ENCODE measurements around the gene SASH1. TPM values are rescaled to one million over a fixed set of nuclear protein-coding genes. Genes with fewer than 3 reads are reported as not detected.

The SASH1 gene
- total and polyA plus RNA-seq, 5 donors from 2014 or later = 0.06 TPM; not detected in 4

- peaks cover 12% of the 10 kb centered on the region for H3K27me3 Mint-ChIP-seq
- H3K4me1 Mint-ChIP-seq = peaks cover 0 to 3% (median 0%) of the 10 kb centered on the region in 4 donors
- Histone ChIP-seq H3K27ac (ENCODE audit: insufficient read depth, low read length, poor library complexity, severe bottlenecking) (no peak overlapping the region), H3K4me3 (ENCODE audit: low read depth, low read length) (no peak overlapping the region), H3K4me1 (ENCODE audit: control insufficient read depth, insufficient read depth, low read length, poor library complexity, severe bottlenecking) (no peaks in the 10 kb centered on the region), H3K9me3 (ENCODE audit: control insufficient read depth in 2 of 2, low read length in 2 of 2) (no peaks in the 10 kb centered on the region), H3K36me3 (ENCODE audit: control insufficient read depth, insufficient read depth, low read length) (no peaks in the 10 kb centered on the region), H3K27me3 (ENCODE audit: control insufficient read depth, insufficient read depth, low read length) (no peaks in the 10 kb centered on the region)
- DNase-seq = no peak
- no peaks in the 10 kb centered on the region for H3K36me3 Mint-ChIP-seq
- peaks cover 0 to 2% (median 0%) of the 10 kb centered on the region in 7 donors for H3K9me3 Mint-ChIP-seq
- no peak overlapping the region for H3K4me3 Mint-ChIP-seq
- H3K27ac Mint-ChIP-seq = no peak overlapping the region
- no peak for ATAC-seq (ENCODE audit: low read depth in 2 of 2)
Measured at GRCh38 chr6:148332088-148332487, 10.6 kb upstream of the SASH1 start.

GRCh38 chr6:148336901-148337300 lies 5.7 kb upstream of the SASH1 start:
- no peak for ATAC-seq (ENCODE audit: low read depth in 2 of 2)
- no peaks in the 10 kb centered on the region for H3K36me3 ChIP-seq (ENCODE audit: control insufficient read depth, insufficient read depth, low read length)
- no peak for DNase-seq
- no peaks in the 10 kb centered on the region for H3K4me1 Mint-ChIP-seq
- no peak overlapping the region for H3K4me3 ChIP-seq (ENCODE audit: low read depth, low read length)
- no peaks in the 10 kb centered on the region for H3K4me1 ChIP-seq (ENCODE audit: control insufficient read depth, insufficient read depth, low read length, poor library complexity, severe bottlenecking)
- no peak overlapping the region for H3K27ac Mint-ChIP-seq
- H3K9me3 ChIP-seq (ENCODE audit: control insufficient read depth in 2 of 2, low read length in 2 of 2) = no peaks in the 10 kb centered on the region
- peaks cover 15% of the 10 kb centered on the region for H3K27me3 Mint-ChIP-seq
- H3K36me3 Mint-ChIP-seq = no peaks in the 10 kb centered on the region
- peaks cover 3% of the 10 kb centered on the region for H3K27me3 ChIP-seq (ENCODE audit: control insufficient read depth, insufficient read depth, low read length)
- peaks cover 0 to 3% (median 0%) of the 10 kb centered on the region in 7 donors for H3K9me3 Mint-ChIP-seq
- H3K4me3 Mint-ChIP-seq = no peak overlapping the region
- H3K27ac ChIP-seq (ENCODE audit: insufficient read depth, low read length, poor library complexity, severe bottlenecking) = no peak overlapping the region

GRCh38 chr6:148339766-148340165 lies 2.9 kb upstream of the SASH1 start:
- H3K4me1 ChIP-seq (ENCODE audit: control insufficient read depth, insufficient read depth, low read length, poor library complexity, severe bottlenecking) = peaks cover 8% of the 10 kb centered on the region
- H3K27me3 ChIP-seq (ENCODE audit: control insufficient read depth, insufficient read depth, low read length) = peaks cover 18% of the 10 kb centered on the region
- Mint-ChIP-seq H3K4me3 (no peak overlapping the region), H3K27ac (no peak overlapping the region), H3K27me3 (peaks cover 35% of the 10 kb centered on the region), H3K4me1 (peaks cover 0 to 6% (median 0%) of the 10 kb centered on the region in 4 donors), H3K9me3 (peaks cover 0 to 3% (median 0%) of the 10 kb centered on the region in 7 donors), H3K36me3 (no peaks in the 10 kb centered on the region)
- no peak for DNase-seq
- no peaks in the 10 kb centered on the region for H3K36me3 ChIP-seq (ENCODE audit: control insufficient read depth, insufficient read depth, low read length)
- no peak overlapping the region for H3K4me3 ChIP-seq (ENCODE audit: low read depth, low read length)
- no peak for ATAC-seq (ENCODE audit: low read depth in 2 of 2)
- no peak overlapping the region for H3K27ac ChIP-seq (ENCODE audit: insufficient read depth, low read length, poor library complexity, severe bottlenecking)
- H3K9me3 ChIP-seq (ENCODE audit: control insufficient read depth in 2 of 2, low read length in 2 of 2) = no peaks in the 10 kb centered on the region

- Histone ChIP-seq H3K27ac (ENCODE audit: insufficient read depth, low read length, poor library complexity, severe bottlenecking) (no peak overlapping the region), H3K27me3 (ENCODE audit: control insufficient read depth, insufficient read depth, low read length) (peaks cover 21% of the 10 kb centered on the region), H3K4me1 (ENCODE audit: control insufficient read depth, insufficient read depth, low read length, poor library complexity, severe bottlenecking) (peaks cover 8% of the 10 kb centered on the region), H3K4me3 (ENCODE audit: low read depth, low read length) (no peak overlapping the region), H3K36me3 (ENCODE audit: control insufficient read depth, insufficient read depth, low read length) (no peaks in the 10 kb centered on the region), H3K9me3 (ENCODE audit: control insufficient read depth in 2 of 2, low read length in 2 of 2) (no peaks in the 10 kb centered on the region)
- ATAC-seq (ENCODE audit: low read depth in 2 of 2) (no peak), DNase-seq (no peak)
- Mint-ChIP-seq H3K27ac (no peak overlapping the region), H3K4me3 (no peak overlapping the region), H3K9me3 (peaks cover 0 to 3% (median 0%) of the 10 kb centered on the region in 7 donors), H3K4me1 (peaks cover 0 to 6% (median 0%) of the 10 kb centered on the region in 4 donors), H3K27me3 (peaks cover 40% of the 10 kb centered on the region), H3K36me3 (no peaks in the 10 kb centered on the region)
Measured at GRCh38 chr6:148340586-148341297, 1.9 kb upstream of the SASH1 start.

- Mint-ChIP-seq H3K27ac (no peak overlapping the region), H3K4me3 (peak overlapping the region in 3 of 4 donors; percentile 52 to 63 (median 60)), H3K27me3 (peaks cover 43% of the 10 kb centered on the region), H3K4me1 (peaks cover 0 to 6% (median 0%) of the 10 kb centered on the region in 4 donors), H3K9me3 (peaks cover 0 to 3% (median 0%) of the 10 kb centered on the region in 7 donors), H3K36me3 (no peaks in the 10 kb centered on the region)
- H3K4me3 ChIP-seq (ENCODE audit: low read depth, low read length) = no peak overlapping the region
- ATAC-seq (ENCODE audit: low read depth in 2 of 2) = no peak
- H3K9me3 ChIP-seq (ENCODE audit: control insufficient read depth in 2 of 2, low read length in 2 of 2) = no peaks in the 10 kb centered on the region
- H3K27ac ChIP-seq (ENCODE audit: insufficient read depth, low read length, poor library complexity, severe bottlenecking) = no peak overlapping the region
- H3K4me1 ChIP-seq (ENCODE audit: control insufficient read depth, insufficient read depth, low read length, poor library complexity, severe bottlenecking) = peaks cover 8% of the 10 kb centered on the region
- H3K36me3 ChIP-seq (ENCODE audit: control insufficient read depth, insufficient read depth, low read length) = no peaks in the 10 kb centered on the region
- peaks cover 21% of the 10 kb centered on the region for H3K27me3 ChIP-seq (ENCODE audit: control insufficient read depth, insufficient read depth, low read length)
- DNase-seq = no peak
Measured at GRCh38 chr6:148342100-148342349, 613 bp upstream of the SASH1 start.

GRCh38 chr6:148343047-148343782 lies 577 bp downstream of the SASH1 start:
- no peak overlapping the region for H3K4me3 ChIP-seq (ENCODE audit: low read depth, low read length)
- peak overlapping the region in 1 of 4 donors; percentile 46 for H3K4me3 Mint-ChIP-seq
- no peaks in the 10 kb centered on the region for H3K36me3 Mint-ChIP-seq
- H3K27ac ChIP-seq (ENCODE audit: insufficient read depth, low read length, poor library complexity, severe bottlenecking) = no peak overlapping the region
- peaks cover 8% of the 10 kb centered on the region for H3K4me1 ChIP-seq (ENCODE audit: control insufficient read depth, insufficient read depth, low read length, poor library complexity, severe bottlenecking)
- peaks cover 43% of the 10 kb centered on the region for H3K27me3 Mint-ChIP-seq
- H3K9me3 Mint-ChIP-seq = peaks cover 0 to 3% (median 0%) of the 10 kb centered on the region in 7 donors
- no peaks in the 10 kb centered on the region for H3K9me3 ChIP-seq (ENCODE audit: control insufficient read depth in 2 of 2, low read length in 2 of 2)
- DNase-seq (no peak), ATAC-seq (ENCODE audit: low read depth in 2 of 2) (no peak)
- H3K27me3 ChIP-seq (ENCODE audit: control insufficient read depth, insufficient read depth, low read length) = peaks cover 21% of the 10 kb centered on the region
- H3K36me3 ChIP-seq (ENCODE audit: control insufficient read depth, insufficient read depth, low read length) = no peaks in the 10 kb centered on the region
- H3K4me1 Mint-ChIP-seq = peaks cover 0 to 6% (median 0%) of the 10 kb centered on the region in 4 donors
- no peak overlapping the region for H3K27ac Mint-ChIP-seq

GRCh38 chr6:148345176-148345575 lies 2.5 kb downstream of the SASH1 start:
- Histone ChIP-seq H3K27me3 (ENCODE audit: control insufficient read depth, insufficient read depth, low read length) (peaks cover 21% of the 10 kb centered on the region), H3K36me3 (ENCODE audit: control insufficient read depth, insufficient read depth, low read length) (no peaks in the 10 kb centered on the region), H3K4me3 (ENCODE audit: low read depth, low read length) (no peak overlapping the region), H3K9me3 (ENCODE audit: control insufficient read depth in 2 of 2, low read length in 2 of 2) (no peaks in the 10 kb centered on the region), H3K4me1 (ENCODE audit: control insufficient read depth, insufficient read depth, low read length, poor library complexity, severe bottlenecking) (peaks cover 8% of the 10 kb centered on the region), H3K27ac (ENCODE audit: insufficient read depth, low read length, poor library complexity, severe bottlenecking) (no peak overlapping the region)
- Mint-ChIP-seq H3K4me3 (no peak overlapping the region), H3K4me1 (peaks cover 0 to 6% (median 0%) of the 10 kb centered on the region in 4 donors), H3K36me3 (no peaks in the 10 kb centered on the region), H3K27ac (no peak overlapping the region), H3K27me3 (peaks cover 44% of the 10 kb centered on the region), H3K9me3 (peaks cover 0 to 3% (median 0%) of the 10 kb centered on the region in 7 donors)
- ATAC-seq (ENCODE audit: low read depth in 2 of 2) = no peak
- DNase-seq = no peak
